GM12892 (cell line): Measurements from ENCODE around the gene ZCWPW2.

Source experiments
- POLR2A ChIP-seq: IDR thresholded peaks from 2 replicates; pipeline ENCODE4 v1.6.1; 2011; ENCODE audit warnings: low read depth, low read length, control low read depth
- TAF1 ChIP-seq: IDR thresholded peaks from 2 replicates; pipeline ENCODE4 v1.6.1; 2011; ENCODE audit warnings: low read depth, mild to moderate bottlenecking, control low read depth, low read length, borderline replicate concordance

GRCh38 chr3:28574036-28574435 is 225.5 kb downstream of the ZCWPW2 start:
- TF ChIP-seq POLR2A (no peak), TAF1 (no peak)
